ENCODE measurements around the gene PCED1B. TPM values are rescaled to one million over a fixed set of nuclear protein-coding genes. Genes with fewer than 3 reads are reported as not detected.

The PCED1B gene
- total RNA-seq, 2 experiments from 2014 or later, result 133 to 136 TPM

- Mint-ChIP-seq H3K36me3 (peaks cover 2% of the 10 kb centered on the region), H3K27me3 (no peaks in the 10 kb centered on the region), H3K4me3 (no peak overlapping the region), H3K9me3 (peaks cover 4% of the 10 kb centered on the region), H3K4me1 (ENCODE audit: low read depth) (peaks cover 26% of the 10 kb centered on the region), H3K27ac (no peak overlapping the region)
- intact Hi-C loops (cut with micrococcal nuclease), result no loop called here
- no peak for DNase-seq
- ChIA-PET POLR2A (no interaction called here), CTCF (interaction anchor here (1.0 to 1.7 kb wide), 2 partner anchors 10 to 24 kb away, joined by 4 to 5 read pairs; no protein-coding TSS in a partner anchor)
Observed at GRCh38 chr12:47095446-47096236, 16.2 kb downstream of the PCED1B start.

GRCh38 chr12:47097276-47097896, 18.0 kb downstream of the PCED1B start:
- H3K36me3 Mint-ChIP-seq, result no peaks in the 10 kb centered on the region
- no peak overlapping the region for H3K4me3 Mint-ChIP-seq
- no peak for DNase-seq
- POLR2A ChIA-PET, result no interaction called here
- H3K4me1 Mint-ChIP-seq (ENCODE audit: low read depth), result peaks cover 21% of the 10 kb centered on the region
- no peak overlapping the region for H3K27ac Mint-ChIP-seq
- intact Hi-C loops (cut with micrococcal nuclease), result no loop called here
- no peaks in the 10 kb centered on the region for H3K27me3 Mint-ChIP-seq
- no peaks in the 10 kb centered on the region for H3K9me3 Mint-ChIP-seq
- CTCF ChIA-PET, result no interaction called here

- Mint-ChIP-seq H3K4me3 (no peak overlapping the region), H3K4me1 (ENCODE audit: low read depth) (peaks cover 20% of the 10 kb centered on the region), H3K9me3 (no peaks in the 10 kb centered on the region), H3K27ac (no peak overlapping the region), H3K36me3 (no peaks in the 10 kb centered on the region), H3K27me3 (no peaks in the 10 kb centered on the region)
- POLR2A ChIA-PET, result no interaction called here
- CTCF ChIA-PET, result no interaction called here
- intact Hi-C loops (cut with micrococcal nuclease), result no loop called here
- no peak for DNase-seq
Observed at GRCh38 chr12:47098099-47098498, 18.7 kb downstream of the PCED1B start.

GRCh38 chr12:47099610-47100009, 20.2 kb downstream of the PCED1B start:
- intact Hi-C loops (cut with micrococcal nuclease), result no loop called here
- Mint-ChIP-seq H3K4me3 (no peak overlapping the region), H3K27ac (no peak overlapping the region), H3K4me1 (ENCODE audit: low read depth) (peaks cover 11% of the 10 kb centered on the region), H3K27me3 (no peaks in the 10 kb centered on the region), H3K36me3 (no peaks in the 10 kb centered on the region), H3K9me3 (no peaks in the 10 kb centered on the region)
- POLR2A ChIA-PET, result no interaction called here
- CTCF ChIA-PET, result no interaction called here
- no peak for DNase-seq

GRCh38 chr12:47100160-47100559, 20.7 kb downstream of the PCED1B start:
- intact Hi-C loops (cut with micrococcal nuclease), result no loop called here
- CTCF ChIA-PET, result no interaction called here

GRCh38 chr12:47102406-47102805, 23.0 kb downstream of the PCED1B start:
- H3K4me1 Mint-ChIP-seq (ENCODE audit: low read depth), result no peaks in the 10 kb centered on the region

More at GRCh38 chr12:47100160-47100559, 20.7 kb downstream of the PCED1B start:
- Mint-ChIP-seq H3K36me3 (no peaks in the 10 kb centered on the region), H3K4me3 (no peak overlapping the region), H3K27me3 (no peaks in the 10 kb centered on the region), H3K4me1 (ENCODE audit: low read depth) (peaks cover 6% of the 10 kb centered on the region), H3K9me3 (no peaks in the 10 kb centered on the region), H3K27ac (no peak overlapping the region)
- no peak for DNase-seq
- POLR2A ChIA-PET, result no interaction called here

GRCh38 chr12:47102845-47103651, 23.6 kb downstream of the PCED1B start:
- no peak for DNase-seq
- intact Hi-C loops (cut with micrococcal nuclease), result no loop called here
- H3K27me3 Mint-ChIP-seq, result no peaks in the 10 kb centered on the region
- H3K27ac Mint-ChIP-seq, result no peak overlapping the region
- peaks cover 10% of the 10 kb centered on the region for H3K36me3 Mint-ChIP-seq
- H3K9me3 Mint-ChIP-seq, result no peaks in the 10 kb centered on the region
- ChIA-PET POLR2A (no interaction called here), CTCF (interaction anchor here (1.5 to 1.6 kb wide), 2 partner anchors 31 to 33 kb away, joined by 3 to 4 read pairs; no protein-coding TSS in a partner anchor)
- no peak overlapping the region for H3K4me3 Mint-ChIP-seq
- no peaks in the 10 kb centered on the region for H3K4me1 Mint-ChIP-seq (ENCODE audit: low read depth)

More at GRCh38 chr12:47102406-47102805, 23.0 kb downstream of the PCED1B start:
- no peak for DNase-seq
- Mint-ChIP-seq H3K27me3 (no peaks in the 10 kb centered on the region), H3K9me3 (no peaks in the 10 kb centered on the region), H3K36me3 (peaks cover 10% of the 10 kb centered on the region), H3K4me3 (no peak overlapping the region), H3K27ac (no peak overlapping the region)
- POLR2A ChIA-PET, result no interaction called here
- intact Hi-C loops (cut with micrococcal nuclease), result no loop called here
- CTCF ChIA-PET, result interaction anchor here (1.5 to 1.6 kb wide), 2 partner anchors 31 to 32 kb away, joined by 3 to 4 read pairs; no protein-coding TSS in a partner anchor

- ChIA-PET CTCF (interaction anchor here (0.8 to 1.4 kb wide), 2 partner anchors 13 to 48 kb away, joined by 3 read pairs; no protein-coding TSS in a partner anchor), POLR2A (no interaction called here)
- no peaks in the 10 kb centered on the region for H3K9me3 Mint-ChIP-seq
- no peaks in the 10 kb centered on the region for H3K27me3 Mint-ChIP-seq
- no peak overlapping the region for H3K27ac Mint-ChIP-seq
- peaks cover 14% of the 10 kb centered on the region for H3K36me3 Mint-ChIP-seq
- no peak overlapping the region for H3K4me3 Mint-ChIP-seq
- peaks cover 15% of the 10 kb centered on the region for H3K4me1 Mint-ChIP-seq (ENCODE audit: low read depth)
- DNase-seq, result no peak
- intact Hi-C loops (cut with micrococcal nuclease), result no loop called here
Observed at GRCh38 chr12:47105914-47106674, 26.7 kb downstream of the PCED1B start.

GRCh38 chr12:47107446-47107845, 28.0 kb downstream of the PCED1B start:
- POLR2A ChIA-PET, result no interaction called here
- no peak overlapping the region for H3K27ac Mint-ChIP-seq
- H3K4me1 Mint-ChIP-seq (ENCODE audit: low read depth), result peaks cover 27% of the 10 kb centered on the region
- CTCF ChIA-PET, result no interaction called here
- no peaks in the 10 kb centered on the region for H3K9me3 Mint-ChIP-seq
- intact Hi-C loops (cut with micrococcal nuclease), result no loop called here
- no peak for DNase-seq
- H3K4me3 Mint-ChIP-seq, result no peak overlapping the region
- no peaks in the 10 kb centered on the region for H3K27me3 Mint-ChIP-seq
- peaks cover 14% of the 10 kb centered on the region for H3K36me3 Mint-ChIP-seq

GRCh38 chr12:47107926-47108325, 28.5 kb downstream of the PCED1B start:
- intact Hi-C loops (cut with micrococcal nuclease), result no loop called here
- peaks cover 32% of the 10 kb centered on the region for H3K4me1 Mint-ChIP-seq (ENCODE audit: low read depth)
- no peak overlapping the region for H3K4me3 Mint-ChIP-seq
- no peaks in the 10 kb centered on the region for H3K27me3 Mint-ChIP-seq
- H3K27ac Mint-ChIP-seq, result no peak overlapping the region
- H3K36me3 Mint-ChIP-seq, result peaks cover 14% of the 10 kb centered on the region
- POLR2A ChIA-PET, result no interaction called here
- H3K9me3 Mint-ChIP-seq, result no peaks in the 10 kb centered on the region
- CTCF ChIA-PET, result no interaction called here
- DNase-seq, result no peak

- H3K27ac Mint-ChIP-seq, result no peak overlapping the region
- no peak overlapping the region for H3K4me3 Mint-ChIP-seq
- peaks cover 17% of the 10 kb centered on the region for H3K36me3 Mint-ChIP-seq
- no peaks in the 10 kb centered on the region for H3K27me3 Mint-ChIP-seq
- CTCF ChIA-PET, result interaction anchor here (0.9 to 1.2 kb wide), 2 partner anchors 10 to 288 kb away, joined by 3 to 4 read pairs; no protein-coding TSS in a partner anchor
- no peak for DNase-seq
- no peaks in the 10 kb centered on the region for H3K9me3 Mint-ChIP-seq
- intact Hi-C loops (cut with micrococcal nuclease), result loop anchor here (2.0 to 5.0 kb wide), 2 partner anchors 82 to 285 kb away; no protein-coding TSS in a partner anchor
- POLR2A ChIA-PET, result interaction anchor here (0.8 to 1.7 kb wide), 2 partner anchors 24 to 97 kb away, joined by 4 read pairs; no protein-coding TSS in a partner anchor
- peaks cover 38% of the 10 kb centered on the region for H3K4me1 Mint-ChIP-seq (ENCODE audit: low read depth)
Observed at GRCh38 chr12:47110011-47110541, 30.7 kb downstream of the PCED1B start.

Measured in activated CD4-positive, alpha-beta memory T cell treated with anti-CD3 and anti-CD28 coated beads for 36 hours (primary cell).